HG03575 (cell line): ENCODE data around the gene KRTAP10-5.
"Not testable (repeated sequence)": the region's sequence is repeated elsewhere in the genome, so short reads cannot be mapped to it uniquely, and the experiment has no call there.

Source experiments
- ATAC-seq: cut with Tn5 transposase; IDR thresholded peaks from one replicate; pipeline ENCODE4 v1.9.1; 2021; ENCODE audit not compliant: unreplicated experiment, insufficient number of reproducible peaks, low FRiP score; ENCODE audit errors: extremely low read depth

The KRTAP10-5 gene

GRCh38 chr21:44593598-44594405 lies 13.4 kb upstream of the KRTAP10-5 start:
- ATAC-seq = no peak

GRCh38 chr21:44592446-44593311 lies 12.3 kb upstream of the KRTAP10-5 start, which contains the start of gene KRTAP10-6:
Gene KRTAP10-6 (minus strand): TSS chr21:44592505. CDS start chr21:44592484, 21 bp downstream.
- ATAC-seq = no peak

DNA sequence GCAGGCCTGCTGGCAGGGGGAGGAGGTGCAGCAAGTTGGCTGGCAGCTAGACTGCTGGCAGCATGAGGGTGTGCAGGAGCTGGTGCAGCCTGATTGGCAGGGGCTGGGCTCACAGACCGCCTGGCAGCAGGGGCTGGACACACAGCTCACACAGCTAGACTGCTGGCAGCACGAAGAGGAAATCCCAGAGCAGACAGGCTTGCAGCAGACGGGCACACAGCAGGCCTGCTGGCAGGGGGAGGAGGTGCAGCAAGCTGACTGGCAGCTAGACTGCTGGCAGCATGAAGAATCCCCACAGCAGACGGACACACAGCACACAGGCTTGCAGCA lies 11.4 kb upstream of the KRTAP10-5 start:
- not testable (repeated sequence) for ATAC-seq

DNA sequence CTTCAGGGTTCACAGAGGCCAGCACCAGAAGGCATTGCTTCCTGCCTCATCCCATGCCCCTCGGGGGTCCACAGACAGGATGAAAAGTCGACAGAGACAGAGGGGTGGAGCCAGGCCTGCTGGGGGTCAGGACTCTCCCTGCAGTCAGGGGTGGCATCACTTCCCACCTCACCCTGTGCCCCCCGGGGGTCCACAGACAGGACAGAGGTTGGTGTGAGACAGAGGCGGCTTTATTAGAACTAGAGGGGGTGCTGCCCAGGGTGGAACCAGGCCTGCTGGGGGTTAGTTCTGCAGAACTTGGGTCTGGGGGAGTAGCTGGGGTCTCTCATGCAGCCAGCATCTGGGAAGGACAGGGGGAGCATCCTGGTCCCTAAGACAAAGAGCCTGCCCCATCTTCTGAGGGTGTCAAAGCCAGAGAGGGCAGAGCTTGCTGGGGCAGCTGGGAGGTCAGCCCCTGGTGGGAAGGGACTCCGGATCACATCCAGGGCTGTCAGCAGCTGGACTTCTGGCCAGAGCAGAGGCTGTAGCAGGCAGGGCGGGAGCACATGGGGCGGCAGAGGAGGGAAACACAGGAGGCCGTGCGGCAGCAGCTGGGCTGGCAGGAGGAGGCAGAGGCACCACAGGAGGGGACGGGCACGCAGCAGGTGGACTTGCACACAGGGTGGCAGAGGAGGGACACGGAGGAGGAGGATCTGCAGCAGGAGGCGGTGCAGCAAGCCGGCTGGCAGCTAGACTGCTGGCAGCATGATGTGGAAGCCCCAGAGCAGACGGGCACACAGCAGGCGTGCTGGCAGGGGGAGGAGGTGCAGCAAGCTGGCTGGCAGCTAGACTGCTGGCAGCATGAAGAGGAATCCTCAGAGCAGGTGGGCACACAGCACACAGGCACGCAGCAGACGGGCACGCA lies 10.7 kb upstream of the KRTAP10-5 start:
- ATAC-seq = not testable (repeated sequence)

GRCh38 chr21:44590311-44590721 lies 9.9 kb upstream of the KRTAP10-5 start:
- no peak for ATAC-seq

GRCh38 chr21:44589586-44590305 lies 9.3 kb upstream of the KRTAP10-5 start:
- no peak for ATAC-seq

DNA sequence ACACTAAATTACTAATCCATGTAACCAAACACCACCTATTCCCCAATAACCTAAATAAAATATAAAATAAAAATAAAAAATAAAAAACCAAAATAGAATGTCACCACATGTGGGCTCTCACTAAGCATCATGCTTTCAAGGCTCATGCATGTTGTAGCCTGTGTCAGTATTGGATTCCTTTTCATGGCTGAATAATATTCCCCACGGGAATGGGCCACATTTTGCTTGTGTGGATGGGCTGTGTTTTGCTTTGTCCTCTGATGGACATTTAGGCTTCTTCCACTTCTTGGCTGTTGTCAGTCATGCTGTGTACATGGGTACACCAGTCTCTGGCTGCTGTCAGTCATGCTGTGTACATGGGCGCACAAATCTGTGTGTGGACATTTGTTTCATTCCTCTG lies 8.7 kb upstream of the KRTAP10-5 start:
- no peak for ATAC-seq

DNA sequence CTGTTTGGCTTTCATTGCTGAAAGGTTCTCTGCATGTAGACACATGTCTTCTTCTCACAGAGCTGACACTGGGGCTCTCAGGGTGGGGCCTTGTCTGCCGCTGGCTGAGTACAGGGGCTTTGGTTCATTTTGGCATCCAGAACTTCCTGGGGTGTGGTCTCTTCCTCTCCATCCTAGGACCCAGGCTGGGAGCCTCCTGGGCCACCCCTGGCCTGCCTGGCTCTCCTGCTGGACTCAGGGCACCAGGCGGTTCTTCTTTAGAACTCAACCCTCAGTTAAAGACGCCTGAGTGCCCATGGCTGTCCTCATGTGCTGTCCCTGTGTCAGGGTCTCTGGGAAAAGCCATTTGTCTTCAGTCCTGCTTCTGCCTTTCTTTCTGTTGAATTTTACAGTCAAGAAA lies 5.5 kb upstream of the KRTAP10-5 start:
- no peak for ATAC-seq

- ATAC-seq = no peak
Observed at GRCh38 chr21:44583800-44584147, 3.4 kb upstream of the KRTAP10-5 start.

DNA sequence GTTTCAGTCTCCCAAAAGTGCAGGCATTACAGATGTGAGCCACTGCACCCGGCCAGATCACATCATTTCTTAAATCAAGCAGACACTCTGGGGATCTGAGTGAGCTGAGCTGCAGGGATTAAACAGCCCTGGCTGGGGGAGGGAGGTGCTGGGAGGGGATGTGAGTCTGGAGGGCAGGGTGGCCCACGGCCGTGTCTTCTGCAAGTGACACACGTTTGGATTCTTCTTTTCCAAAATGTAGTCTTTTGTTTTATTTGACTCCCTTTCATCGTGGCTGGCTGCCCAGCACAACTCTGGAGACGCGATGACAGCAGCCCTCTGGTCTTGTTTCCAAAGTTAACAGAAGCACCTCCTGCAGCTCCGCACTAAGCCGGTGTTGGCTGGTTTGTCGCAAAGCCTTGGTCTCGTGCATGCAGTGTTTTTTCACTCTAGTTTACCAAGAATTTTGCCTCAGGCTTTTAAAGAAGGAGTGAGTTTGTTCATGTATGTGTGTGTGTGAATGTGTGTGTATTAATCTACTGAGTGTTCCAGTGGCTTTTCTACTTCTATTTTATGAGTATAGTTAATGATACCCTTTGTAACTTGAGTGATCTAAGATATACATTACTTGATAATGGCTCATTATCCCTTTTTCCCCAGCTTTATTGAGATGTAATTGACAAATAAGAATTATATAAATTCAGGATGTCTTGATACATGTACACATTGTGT lies 2.8 kb upstream of the KRTAP10-5 start:
- no peak for ATAC-seq

DNA sequence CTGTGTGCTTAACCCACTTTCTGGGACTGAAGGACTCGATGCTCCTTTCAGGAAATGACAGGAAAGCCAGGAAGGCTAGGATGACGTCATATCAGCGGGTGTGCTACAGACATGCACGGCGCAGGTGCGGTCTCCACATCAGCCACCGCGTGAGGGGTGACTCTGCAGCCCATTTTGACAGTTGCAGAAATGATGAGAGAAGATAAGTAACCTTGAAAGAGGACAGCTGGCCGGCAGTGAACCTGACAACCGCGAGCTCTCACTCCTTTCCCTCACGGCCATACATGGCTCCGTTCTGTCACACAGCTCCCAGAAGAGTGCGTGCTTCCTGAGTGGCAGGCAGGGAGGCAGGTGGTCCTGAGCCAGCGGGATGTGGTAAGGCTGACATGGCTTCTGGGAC lies 1.7 kb upstream of the KRTAP10-5 start:
- no peak for ATAC-seq

- no peak for ATAC-seq
Observed at GRCh38 chr21:44581158-44581557, 754 bp upstream of the KRTAP10-5 start.

DNA sequence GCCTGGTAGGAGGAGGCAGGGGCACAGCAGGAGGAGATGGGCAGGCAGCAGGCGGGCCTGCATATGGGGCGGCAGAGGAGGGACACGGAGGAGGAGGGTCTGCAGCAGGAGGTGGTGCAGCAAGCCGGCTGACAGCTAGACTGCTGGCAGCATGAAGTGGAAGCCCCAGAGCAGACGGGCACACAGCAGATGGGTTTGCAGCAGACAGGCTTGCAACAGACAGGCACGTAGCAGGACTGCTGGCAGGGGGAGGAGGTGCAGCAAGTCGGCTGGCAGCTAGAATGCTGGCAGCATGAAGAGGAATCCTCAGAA lies 615 bp downstream of the KRTAP10-5 start:
- no peak for ATAC-seq

DNA sequence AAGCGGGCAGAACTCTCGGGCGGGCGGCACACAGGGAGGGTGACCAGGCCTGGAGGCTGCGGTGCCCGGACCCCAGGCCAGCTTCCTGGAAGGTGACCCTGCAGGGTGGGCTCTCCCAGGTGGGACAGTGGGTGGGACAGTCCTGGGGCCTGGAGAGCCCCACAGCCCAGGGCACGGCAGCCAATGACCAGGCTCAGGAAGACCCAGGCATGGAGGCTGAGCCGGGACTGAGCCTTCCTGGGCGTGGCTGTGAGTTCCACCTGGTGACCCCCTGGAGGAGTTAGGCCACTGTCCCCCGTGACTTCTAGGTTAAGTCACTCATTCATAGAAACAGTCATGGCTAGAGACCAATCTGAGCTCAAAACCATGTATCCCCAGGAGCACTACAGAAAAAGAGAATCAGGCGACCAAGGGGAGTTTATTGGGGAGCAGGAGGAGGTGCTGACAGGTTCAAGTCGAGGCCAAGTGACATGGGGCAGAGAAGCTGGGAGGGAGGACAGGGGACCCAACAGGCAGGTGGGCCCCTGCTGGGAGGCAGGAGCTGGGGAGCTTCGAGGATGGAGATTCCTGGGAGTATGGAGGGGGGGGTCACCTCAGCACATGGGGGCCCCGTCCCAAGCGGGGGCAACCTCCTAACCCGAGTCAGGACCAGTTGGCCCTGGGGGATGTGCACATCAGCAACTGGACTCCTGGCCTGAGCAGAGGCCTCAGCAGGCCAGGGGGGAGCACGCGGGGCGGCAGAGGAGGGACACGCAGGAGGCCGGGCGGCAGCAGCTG lies 1.2 kb downstream of the KRTAP10-5 start:
- ATAC-seq = no peak

GRCh38 chr21:44578371-44579055 lies 1.9 kb downstream of the KRTAP10-5 start:
- no peak for ATAC-seq

DNA sequence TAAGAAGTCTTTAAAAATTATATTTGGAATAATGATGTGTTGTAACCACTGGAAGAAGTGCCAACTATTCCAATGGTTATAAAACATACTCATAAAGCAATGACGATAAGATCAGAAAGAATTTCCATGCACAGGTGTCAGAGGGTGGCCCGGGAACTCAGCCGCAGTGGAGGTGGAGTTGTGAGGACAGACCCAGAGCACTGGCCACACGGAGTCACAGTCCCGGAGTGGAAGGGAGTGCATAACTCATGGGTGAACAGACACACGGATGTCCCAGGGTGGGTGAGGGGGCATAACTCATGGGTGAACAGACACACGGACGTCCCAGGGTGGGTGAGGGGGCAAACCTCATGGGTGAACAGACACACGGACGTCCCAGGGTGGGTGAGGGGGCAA lies 4.4 kb downstream of the KRTAP10-5 start:
- ATAC-seq = no peak
